K562 (cell line): ENCODE results near the gene GPR180. TPM values are rescaled to one million over a fixed set of nuclear protein-coding genes. Genes with fewer than 3 reads are reported as not detected.

Experiments
- ATAC-seq: fragments of 200-7000 bp; cut with Tn5 transposase; 3 replicates; pipeline ENCODE4 v1.9.1; 2020; ENCODE audit warnings: moderate library complexity
- BruUV-seq: library from RNA; stranded (reverse); fragments of 400-500 nt; replicated peaks from 2 replicates; lab custom pipeline; 2021; lab: Mats Ljungman, UMichigan
- CTCF ChIA-PET: fragments of 300-600 bp; formaldehyde crosslinking; extraction: SDS; loops from one replicate; lab custom pipeline; 2021; ENCODE audit warnings: low intra/inter-chr PET ratio; lab: Yijun Ruan, JAX
- POLR2A ChIA-PET: fragments of 300-600, 350-650 bp; sonication (Branson Sonifier 250); formaldehyde crosslinking; extraction: SDS; loops from one replicate; lab custom pipeline; 2021; ENCODE audit warnings: antibody characterized with exemption, inconsistent platforms; lab: Yijun Ruan, JAX
- DNase-seq, 4 experiments: peaks; one replicate each; pipeline versions ENCODE4 v3.0.0 to v3.0.0-alpha.2; 2011 to 2018; ENCODE audit warnings: low spot score in 3 of 4, mixed read lengths in 3 of 4; ENCODE audit errors: extremely low read depth in 1 of 4
- FAIRE-seq: peaks from 2 replicates; lab custom pipeline; 2011; peaks lifted over from hg19 to GRCh38; lab: Jason Lieb, UNC
- H2AFZ ChIP-seq: 2 replicates; pipeline ENCODE4 v1.6.0; 2011; ENCODE audit warnings: low read depth, low read length, control low read depth, inconsistent platforms
- H3K27ac ChIP-seq: fragments of 200-600 bp; 3 replicates; pipeline ENCODE4 v1.8.0; 2011; ENCODE audit warnings: low read depth, mild to moderate bottlenecking, control low read depth, inconsistent platforms, low read length, moderate library complexity, mixed read lengths; ENCODE audit errors: extremely low read depth
- H3K27me3 ChIP-seq, 2 experiments: fragments of 300-600 bp in 1 of 2; 2 replicates in 1 of 2; 3 replicates in 1 of 2; pipeline versions ENCODE4 v1.6.0 to v1.8.0; 2011; ENCODE audit warnings: inconsistent platforms in 2 of 2, low read length in 2 of 2, mild to moderate bottlenecking in 1 of 2, mixed read lengths in 1 of 2, moderate library complexity in 1 of 2; ENCODE audit not compliant: control insufficient read depth in 2 of 2, insufficient read depth in 2 of 2
- H3K36me3 ChIP-seq: fragments of 300-600 bp; 3 replicates; pipeline ENCODE4 v1.8.0; 2011; ENCODE audit warnings: mild to moderate bottlenecking, low read length, inconsistent platforms; ENCODE audit not compliant: control insufficient read depth, insufficient read depth
- H3K4me1 ChIP-seq, 2 experiments: fragments of 200-600 bp in 1 of 2; replicated peaks in 1 of 2; 2 replicates in 1 of 2; 3 replicates in 1 of 2; pipeline versions ENCODE4 v1.5.1 to v1.8.0; 2011; ENCODE audit warnings: inconsistent platforms in 2 of 2, low read length in 2 of 2, mild to moderate bottlenecking in 1 of 2, mixed read lengths in 1 of 2, moderate library complexity in 1 of 2; ENCODE audit not compliant: control insufficient read depth in 2 of 2, insufficient read depth in 2 of 2
- H3K4me2 ChIP-seq: 2 replicates; pipeline ENCODE4 v1.6.1; 2011; ENCODE audit warnings: low read length, control low read depth, inconsistent platforms, mixed read lengths; ENCODE audit not compliant: insufficient read depth
- H3K4me3 ChIP-seq: fragments of 200-600 bp; sonication (generic), shearing (Covaris generic); 2 replicates; pipeline ENCODE4 v1.5.1; 2016; ENCODE audit warnings: control low read depth, inconsistent platforms
- H3K79me2 ChIP-seq: fragments of 200-600 bp; 3 replicates; pipeline ENCODE4 v1.8.0; 2011; ENCODE audit warnings: low read length, inconsistent platforms; ENCODE audit not compliant: control insufficient read depth, insufficient read depth
- H3K9ac ChIP-seq, 2 experiments: 2 replicates each; pipeline versions ENCODE4 v1.6.0 to v1.6.1; 2011; ENCODE audit warnings: low read depth in 2 of 2, low read length in 2 of 2, control low read depth in 1 of 2, inconsistent platforms in 1 of 2, mild to moderate bottlenecking in 1 of 2, mixed read lengths in 1 of 2; ENCODE audit not compliant: insufficient read depth in 1 of 2
- H3K9me1 ChIP-seq: one replicate; pipeline ENCODE4 v1.6.0; 2011; ENCODE audit warnings: inconsistent platforms, mild to moderate bottlenecking, low read length, moderate library complexity; ENCODE audit not compliant: control insufficient read depth, insufficient read depth
- H3K9me3 ChIP-seq: replicated peaks from 2 replicates; pipeline ENCODE4 v1.5.1; 2011; ENCODE audit warnings: low read depth, low read length, inconsistent platforms; ENCODE audit not compliant: control insufficient read depth, insufficient read depth
- H4K20me1 ChIP-seq: replicated peaks from 2 replicates; pipeline ENCODE4 v1.6.1; 2011; ENCODE audit warnings: low read length, inconsistent platforms, mixed read lengths; ENCODE audit not compliant: control insufficient read depth, insufficient read depth
- DMBX1 ChIP-seq: fragments of 250-450 bp; sonication (Bioruptor Pico); IDR thresholded peaks from 2 replicates; pipeline ENCODE4 v1.8.0; 2022; ENCODE audit warnings: inconsistent platforms, mild to moderate bottlenecking, moderate library complexity, borderline replicate concordance
- LARP7 ChIP-seq: fragments of 450-650 bp; IDR thresholded peaks from 2 replicates; pipeline ENCODE4 v1.6.1; 2016
- NFE2 ChIP-seq: IDR thresholded peaks from 2 replicates; pipeline ENCODE4 v1.6.1; 2014; ENCODE audit warnings: antibody characterized with exemption, low read depth
- NR2C1 ChIP-seq, 2 experiments: fragments of 450-650 bp; IDR thresholded peaks; 2 replicates each; pipeline ENCODE4 v1.6.1; 2017; ENCODE audit warnings: mild to moderate bottlenecking in 2 of 2, antibody characterized with exemption in 1 of 2, inconsistent platforms in 1 of 2, missing compliant biosample characterization in 1 of 2, missing genetic modification characterization in 1 of 2
- PREB ChIP-seq: sonication (generic); formaldehyde crosslinking; IDR thresholded peaks from 2 replicates; pipeline ENCODE4 v1.8.1; 2023; ENCODE audit warnings: mild to moderate bottlenecking, missing genetic modification reagents
- TCF3 ChIP-seq: sonication (generic); formaldehyde crosslinking; IDR thresholded peaks from 2 replicates; pipeline ENCODE4 v1.4.0; 2020; ENCODE audit warnings: mild to moderate bottlenecking, missing genetic modification reagents
- XRCC3 ChIP-seq: fragments of 450-650 bp; IDR thresholded peaks from 2 replicates; pipeline ENCODE4 v1.6.1; 2017; ENCODE audit warnings: mild to moderate bottlenecking, moderate library complexity
- ZC3H8 ChIP-seq: fragments of 450-650 bp; IDR thresholded peaks from 2 replicates; pipeline ENCODE4 v1.6.1; 2017
- ZNF436 ChIP-seq: fragments of 250-450, 450-650 bp; sonication (Bioruptor Pico); formaldehyde crosslinking; IDR thresholded peaks from 2 replicates; pipeline ENCODE4 v1.7.0; 2020; ENCODE audit warnings: mild to moderate bottlenecking
- WGBS: fragments of 100-300 bp; shearing (Covaris generic); methylation state at CpG from one replicate; pipeline ENCODE4 v1.1.6; 2016; ENCODE audit warnings: low coverage, mixed read lengths; ENCODE audit not compliant: insufficient coverage; ENCODE audit errors: missing lambda C conversion rate; 5-methylcytosine and 5-hydroxymethylcytosine counted together
- in situ Hi-C: fragments of 300-500 bp; cut with MboI; formaldehyde crosslinking; loops from 4 replicates; pipeline ENCODE4 v1.15.0; 2018; ENCODE audit warnings: inconsistent platforms, mixed read lengths
- intact Hi-C: fragments of 100-400 bp; cut with micrococcal nuclease; formaldehyde crosslinking; loops from 2 replicates; pipeline ENCODE4 v1.14.2; 2022
- polyA plus RNA-seq, 8 experiments: library from polyadenylated mRNA; depleted of rRNA in 4 of 8; stranded (reverse) in 5 of 8; unstranded in 3 of 8; fragments of >200 nt; fragmentation: Nextera tagmentation in 2 of 8; fragmentation: Illumina TruSeq in 1 of 8; extraction: Ambion mirVana in 2 of 8; extraction: Trizol in 1 of 8; gene quantifications; 2 replicates each; pipeline versions ENCODE4 v1.2.1 to v1.2.3, GENCODE V29; 2011 to 2014; ENCODE audit warnings: inconsistent platforms in 1 of 8, missing spikeins in 1 of 8
- total RNA-seq, 7 experiments: library from RNA; depleted of rRNA in 6 of 7; stranded (reverse); fragments of >200 nt in 6 of 7; fragmentation: Illumina TruSeq in 2 of 7; extraction: Trizol in 2 of 7; gene quantifications; 2 replicates each; pipeline versions ENCODE4 v1.2.1 to v1.2.3, GENCODE V29; 2011 to 2021; ENCODE audit warnings: low replicate concordance in 1 of 7
- TF ChIP-seq, protein P1 (sequence below): sonication (generic); formaldehyde crosslinking; IDR thresholded peaks from 2 replicates; pipeline ENCODE4 v1.8.1; 2023; ENCODE audit warnings: missing genetic modification reagents, mild to moderate bottlenecking, borderline replicate concordance
- TF ChIP-seq, protein P2 (sequence below): sonication (generic); formaldehyde crosslinking; IDR thresholded peaks from 2 replicates; pipeline ENCODE4 v1.8.0; 2022; ENCODE audit warnings: mild to moderate bottlenecking, missing genetic modification reagents

Gene GPR180
- total and polyA plus RNA-seq, 9 of the 15 experiments (the other 6 are each of a cell fraction or from before 2014, with no cell fraction given) = 0.77 to 4.1 (median 1.8) TPM

DNA sequence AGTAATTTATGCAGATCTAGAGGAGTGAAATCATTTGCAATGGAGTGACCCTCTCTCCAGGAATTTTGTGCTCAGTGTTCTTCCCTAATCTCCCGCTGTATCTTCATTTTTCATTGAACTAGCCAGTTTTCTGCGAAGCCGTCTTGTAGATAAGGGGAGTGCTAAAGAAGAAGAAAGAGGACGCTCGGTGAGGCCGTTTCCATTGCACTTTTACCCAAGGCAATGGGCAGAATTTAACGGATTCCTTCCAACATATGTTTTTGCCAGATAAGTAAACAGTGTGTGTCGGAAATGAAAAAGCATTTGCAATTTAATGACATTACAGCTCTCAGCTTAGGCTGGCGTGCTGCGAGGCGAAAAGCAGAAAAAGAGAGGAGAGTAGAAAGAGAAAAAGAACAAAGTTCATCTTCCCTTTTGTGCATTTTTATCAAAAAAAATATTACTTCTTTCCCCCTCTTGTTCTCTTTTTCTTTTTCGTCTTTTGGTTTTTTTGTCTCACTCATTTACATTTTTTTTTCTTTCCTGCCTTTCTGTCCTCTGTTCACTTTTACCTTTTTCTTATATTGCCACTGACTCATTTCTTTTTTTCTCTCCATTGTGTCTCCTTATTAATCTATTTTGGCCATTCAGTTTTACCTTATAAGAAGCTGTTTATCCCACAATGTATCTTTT is 60.8 kb downstream of the GPR180 start:
- 0% methylated on average over 12 of the region's 12 CpGs for WGBS
- H3K79me2 ChIP-seq = no peaks in the 10 kb centered on the region
- H3K4me2 ChIP-seq = peak overlapping the region; percentile 62
- ChIA-PET CTCF (interaction anchor here (0.6 kb wide), 1 partner anchor 238 kb away, joined by 3 read pairs; no protein-coding TSS in a partner anchor), POLR2A (interaction anchor here (1.8 to 2.2 kb wide), 2 partner anchors 10 kb away, joined by 6 read pairs; no protein-coding TSS in a partner anchor)
- intact Hi-C loops = loop anchor here (5.0 to 10.0 kb wide), 3 partner anchors 45 to 742 kb away; no protein-coding TSS in a partner anchor
- BruUV-seq = no TSS peak
- H3K4me3 ChIP-seq = no peak overlapping the region
- peak overlapping the region; percentile 81 for H3K27ac ChIP-seq
- H4K20me1 ChIP-seq = no peaks in the 10 kb centered on the region
- ATAC-seq (peak; percentile 73), DNase-seq (peak; percentile 38 to 91 (median 52)), FAIRE-seq (peak; percentile 93)
- H3K9ac ChIP-seq = peak overlapping the region in 1 of 2 experiments; percentile 63; a peak in 2 of 4 replicates
- no peaks in the 10 kb centered on the region for H3K9me3 ChIP-seq
- H2AFZ ChIP-seq = peak overlapping the region; percentile 81
- H3K36me3 ChIP-seq = no peaks in the 10 kb centered on the region; the same call in 2 of the 3 replicates
- no peaks in the 10 kb centered on the region for H3K9me1 ChIP-seq
- H3K4me1 ChIP-seq = peaks cover 9 to 67% of the 10 kb centered on the region in 2 experiments
- no peaks in the 10 kb centered on the region for H3K27me3 ChIP-seq
- in situ Hi-C loops = loop anchor here (25.0 kb wide), 1 partner anchor 750 kb away; no protein-coding TSS in a partner anchor
- no peak for TF ChIP-seq PREB (CRISPR knock-in tag)
- no peak for TF ChIP-seq LARP7
- no peak for TF ChIP-seq DMBX1
- TF ChIP-seq ZNF436 (CRISPR knock-in tag) = no peak
- no peak for TF ChIP-seq ZC3H8
- TF ChIP-seq TCF3 (CRISPR knock-in tag) = peak; percentile 91
- no peak for TF ChIP-seq NR2C1 (IDR thresholded peaks at IDR 0.05)
- TF ChIP-seq NR2C1 (tag; IDR thresholded peaks at IDR 0.05) = no peak
- TF ChIP-seq, protein P1, sequence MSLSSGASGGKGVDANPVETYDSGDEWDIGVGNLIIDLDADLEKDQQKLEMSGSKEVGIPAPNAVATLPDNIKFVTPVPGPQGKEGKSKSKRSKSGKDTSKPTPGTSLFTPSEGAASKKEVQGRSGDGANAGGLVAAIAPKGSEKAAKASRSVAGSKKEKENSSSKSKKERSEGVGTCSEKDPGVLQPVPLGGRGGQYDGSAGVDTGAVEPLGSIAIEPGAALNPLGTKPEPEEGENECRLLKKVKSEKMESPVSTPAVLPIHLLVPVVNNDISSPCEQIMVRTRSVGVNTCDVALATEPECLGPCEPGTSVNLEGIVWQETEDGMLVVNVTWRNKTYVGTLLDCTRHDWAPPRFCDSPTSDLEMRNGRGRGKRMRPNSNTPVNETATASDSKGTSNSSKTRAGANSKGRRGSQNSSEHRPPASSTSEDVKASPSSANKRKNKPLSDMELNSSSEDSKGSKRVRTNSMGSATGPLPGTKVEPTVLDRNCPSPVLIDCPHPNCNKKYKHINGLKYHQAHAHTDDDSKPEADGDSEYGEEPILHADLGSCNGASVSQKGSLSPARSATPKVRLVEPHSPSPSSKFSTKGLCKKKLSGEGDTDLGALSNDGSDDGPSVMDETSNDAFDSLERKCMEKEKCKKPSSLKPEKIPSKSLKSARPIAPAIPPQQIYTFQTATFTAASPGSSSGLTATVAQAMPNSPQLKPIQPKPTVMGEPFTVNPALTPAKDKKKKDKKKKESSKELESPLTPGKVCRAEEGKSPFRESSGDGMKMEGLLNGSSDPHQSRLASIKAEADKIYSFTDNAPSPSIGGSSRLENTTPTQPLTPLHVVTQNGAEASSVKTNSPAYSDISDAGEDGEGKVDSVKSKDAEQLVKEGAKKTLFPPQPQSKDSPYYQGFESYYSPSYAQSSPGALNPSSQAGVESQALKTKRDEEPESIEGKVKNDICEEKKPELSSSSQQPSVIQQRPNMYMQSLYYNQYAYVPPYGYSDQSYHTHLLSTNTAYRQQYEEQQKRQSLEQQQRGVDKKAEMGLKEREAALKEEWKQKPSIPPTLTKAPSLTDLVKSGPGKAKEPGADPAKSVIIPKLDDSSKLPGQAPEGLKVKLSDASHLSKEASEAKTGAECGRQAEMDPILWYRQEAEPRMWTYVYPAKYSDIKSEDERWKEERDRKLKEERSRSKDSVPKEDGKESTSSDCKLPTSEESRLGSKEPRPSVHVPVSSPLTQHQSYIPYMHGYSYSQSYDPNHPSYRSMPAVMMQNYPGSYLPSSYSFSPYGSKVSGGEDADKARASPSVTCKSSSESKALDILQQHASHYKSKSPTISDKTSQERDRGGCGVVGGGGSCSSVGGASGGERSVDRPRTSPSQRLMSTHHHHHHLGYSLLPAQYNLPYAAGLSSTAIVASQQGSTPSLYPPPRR (CRISPR knock-in tag) = no peak
- no peak for TF ChIP-seq XRCC3
- TF ChIP-seq, protein P2, sequence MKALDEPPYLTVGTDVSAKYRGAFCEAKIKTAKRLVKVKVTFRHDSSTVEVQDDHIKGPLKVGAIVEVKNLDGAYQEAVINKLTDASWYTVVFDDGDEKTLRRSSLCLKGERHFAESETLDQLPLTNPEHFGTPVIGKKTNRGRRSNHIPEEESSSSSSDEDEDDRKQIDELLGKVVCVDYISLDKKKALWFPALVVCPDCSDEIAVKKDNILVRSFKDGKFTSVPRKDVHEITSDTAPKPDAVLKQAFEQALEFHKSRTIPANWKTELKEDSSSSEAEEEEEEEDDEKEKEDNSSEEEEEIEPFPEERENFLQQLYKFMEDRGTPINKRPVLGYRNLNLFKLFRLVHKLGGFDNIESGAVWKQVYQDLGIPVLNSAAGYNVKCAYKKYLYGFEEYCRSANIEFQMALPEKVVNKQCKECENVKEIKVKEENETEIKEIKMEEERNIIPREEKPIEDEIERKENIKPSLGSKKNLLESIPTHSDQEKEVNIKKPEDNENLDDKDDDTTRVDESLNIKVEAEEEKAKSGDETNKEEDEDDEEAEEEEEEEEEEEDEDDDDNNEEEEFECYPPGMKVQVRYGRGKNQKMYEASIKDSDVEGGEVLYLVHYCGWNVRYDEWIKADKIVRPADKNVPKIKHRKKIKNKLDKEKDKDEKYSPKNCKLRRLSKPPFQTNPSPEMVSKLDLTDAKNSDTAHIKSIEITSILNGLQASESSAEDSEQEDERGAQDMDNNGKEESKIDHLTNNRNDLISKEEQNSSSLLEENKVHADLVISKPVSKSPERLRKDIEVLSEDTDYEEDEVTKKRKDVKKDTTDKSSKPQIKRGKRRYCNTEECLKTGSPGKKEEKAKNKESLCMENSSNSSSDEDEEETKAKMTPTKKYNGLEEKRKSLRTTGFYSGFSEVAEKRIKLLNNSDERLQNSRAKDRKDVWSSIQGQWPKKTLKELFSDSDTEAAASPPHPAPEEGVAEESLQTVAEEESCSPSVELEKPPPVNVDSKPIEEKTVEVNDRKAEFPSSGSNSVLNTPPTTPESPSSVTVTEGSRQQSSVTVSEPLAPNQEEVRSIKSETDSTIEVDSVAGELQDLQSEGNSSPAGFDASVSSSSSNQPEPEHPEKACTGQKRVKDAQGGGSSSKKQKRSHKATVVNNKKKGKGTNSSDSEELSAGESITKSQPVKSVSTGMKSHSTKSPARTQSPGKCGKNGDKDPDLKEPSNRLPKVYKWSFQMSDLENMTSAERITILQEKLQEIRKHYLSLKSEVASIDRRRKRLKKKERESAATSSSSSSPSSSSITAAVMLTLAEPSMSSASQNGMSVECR = no peak
- TF ChIP-seq NFE2 = peak; percentile 36
